T1000 (cell line): ENCODE data around the gene SLC6A18.
"Not testable (repeated sequence)": the region's sequence is repeated elsewhere in the genome, so short reads cannot be mapped to it uniquely, and the experiment has no call there.

Experiments used
- DNase-seq: peaks from one replicate; lab custom pipeline; 2025; ENCODE audit warnings: mixed read lengths; lab: John Stamatoyannopoulos, UW

SLC6A18 gene

GRCh38 chr5:1254196-1254595 lies 29.0 kb downstream of the SLC6A18 start:
- no peak for DNase-seq

GRCh38 chr5:1255081-1255561 lies 29.9 kb downstream of the SLC6A18 start:
- DNase-seq, result no peak

- no peak for DNase-seq
Measured at GRCh38 chr5:1256776-1257175, 31.6 kb downstream of the SLC6A18 start.

GRCh38 chr5:1257363-1257762 lies 32.2 kb downstream of the SLC6A18 start:
- no peak for DNase-seq

- DNase-seq, result no peak
Measured at GRCh38 chr5:1257841-1258240, 32.7 kb downstream of the SLC6A18 start.

- DNase-seq, result no peak
Measured at GRCh38 chr5:1259806-1260480, 34.8 kb downstream of the SLC6A18 start.

GRCh38 chr5:1261643-1262042 lies 36.5 kb downstream of the SLC6A18 start:
- DNase-seq, result no peak

- no peak for DNase-seq
Measured at GRCh38 chr5:1262381-1262780, 37.2 kb downstream of the SLC6A18 start.

GRCh38 chr5:1264211-1264610 lies 39.0 kb downstream of the SLC6A18 start:
- DNase-seq, result no peak

- DNase-seq, result no peak
Measured at GRCh38 chr5:1265026-1265425, 39.8 kb downstream of the SLC6A18 start.

GRCh38 chr5:1265461-1266455 lies 40.6 kb downstream of the SLC6A18 start:
- DNase-seq, result no peak

- DNase-seq, result no peak
Measured at GRCh38 chr5:1266791-1267190, 41.6 kb downstream of the SLC6A18 start.

GRCh38 chr5:1267464-1267863 lies 42.3 kb downstream of the SLC6A18 start:
- DNase-seq, result not testable (repeated sequence)

- no peak for DNase-seq
Measured at GRCh38 chr5:1268056-1268455, 42.9 kb downstream of the SLC6A18 start.

- DNase-seq, result no peak
Measured at GRCh38 chr5:1268666-1269065, 43.5 kb downstream of the SLC6A18 start.

GRCh38 chr5:1270426-1270825 lies 45.2 kb downstream of the SLC6A18 start:
- no peak for DNase-seq

GRCh38 chr5:1270933-1271914 lies 46.0 kb downstream of the SLC6A18 start:
- no peak for DNase-seq

- DNase-seq, result no peak
Measured at GRCh38 chr5:1272201-1272600, 47.0 kb downstream of the SLC6A18 start.

GRCh38 chr5:1273745-1274144 lies 48.6 kb downstream of the SLC6A18 start:
- no peak for DNase-seq

GRCh38 chr5:1274471-1274870 lies 49.3 kb downstream of the SLC6A18 start:
- no peak for DNase-seq
